HepG2 (cell line): ENCODE data around the gene GFPT2. TPM values are rescaled to one million over a fixed set of nuclear protein-coding genes. Genes with fewer than 3 reads are reported as not detected.

Experiments used
- EEA1 ChIP-seq: sonication (generic); formaldehyde crosslinking; IDR thresholded peaks from 2 replicates; pipeline ENCODE4 v1.5.1; 2020; ENCODE audit warnings: mild to moderate bottlenecking, missing genetic modification reagents, borderline replicate concordance
- IRF1 ChIP-seq: sonication (generic); formaldehyde crosslinking; IDR thresholded peaks from 2 replicates; pipeline ENCODE4 v1.4.0; 2020; ENCODE audit warnings: low read depth, mild to moderate bottlenecking, missing genetic modification reagents
- IRF9 ChIP-seq: sonication (generic); formaldehyde crosslinking; IDR thresholded peaks from 2 replicates; pipeline ENCODE4 v1.8.0; 2022; ENCODE audit warnings: missing genetic modification reagents, mild to moderate bottlenecking, borderline replicate concordance
- KLF11 ChIP-seq: IDR thresholded peaks from 2 replicates; pipeline ENCODE4 v1.6.1; 2016; ENCODE audit warnings: missing compliant biosample characterization
- MIER3 ChIP-seq: IDR thresholded peaks from 2 replicates; pipeline ENCODE4 v1.6.1; 2016; ENCODE audit warnings: missing compliant biosample characterization, borderline replicate concordance
- NR2C2 ChIP-seq: sonication (generic); formaldehyde crosslinking; IDR thresholded peaks from 2 replicates; pipeline ENCODE4 v1.4.0; 2020; ENCODE audit warnings: missing genetic modification reagents, mild to moderate bottlenecking, moderate library complexity, borderline replicate concordance
- ZBTB49 ChIP-seq: sonication (generic); formaldehyde crosslinking; IDR thresholded peaks from 2 replicates; pipeline ENCODE4 v1.4.0; 2020; ENCODE audit warnings: missing genetic modification reagents, borderline replicate concordance
- ZFP91 ChIP-seq: sonication (generic); formaldehyde crosslinking; IDR thresholded peaks from 2 replicates; pipeline ENCODE4 v1.9.0; 2022; ENCODE audit warnings: missing genetic modification reagents, mild to moderate bottlenecking, borderline replicate concordance
- ZMYM3 ChIP-seq: sonication (generic); formaldehyde crosslinking; IDR thresholded peaks from 2 replicates; pipeline ENCODE4 v1.5.1; 2020; ENCODE audit warnings: mild to moderate bottlenecking, missing genetic modification reagents
- ZNF160 ChIP-seq: sonication (generic); formaldehyde crosslinking; IDR thresholded peaks from 2 replicates; pipeline ENCODE4 v1.8.0; 2022; ENCODE audit warnings: mild to moderate bottlenecking, inconsistent platforms, missing genetic modification reagents
- ZNF18 ChIP-seq: sonication (generic); formaldehyde crosslinking; IDR thresholded peaks from 2 replicates; pipeline ENCODE4 v1.8.0; 2022; ENCODE audit warnings: mild to moderate bottlenecking, missing genetic modification reagents; ENCODE audit not compliant: insufficient replicate concordance
- ZNF230 ChIP-seq: sonication (generic); formaldehyde crosslinking; IDR thresholded peaks from 2 replicates; pipeline ENCODE4 v1.4.0; 2020; ENCODE audit warnings: mild to moderate bottlenecking, missing genetic modification reagents
- ZNF280D ChIP-seq: sonication (generic); formaldehyde crosslinking; IDR thresholded peaks from 2 replicates; pipeline ENCODE4 v1.5.1; 2020; ENCODE audit warnings: mild to moderate bottlenecking, missing genetic modification reagents
- ZNF629 ChIP-seq: sonication (generic); formaldehyde crosslinking; conservative IDR thresholded peaks from 2 replicates; pipeline ENCODE4 v1.5.0; 2020; ENCODE audit warnings: missing genetic modification reagents
- ZNF773 ChIP-seq: sonication (generic); formaldehyde crosslinking; IDR thresholded peaks from 2 replicates; pipeline ENCODE4 v1.4.0; 2020; ENCODE audit warnings: missing genetic modification reagents, borderline replicate concordance
- ZNF788 ChIP-seq: sonication (generic); formaldehyde crosslinking; IDR thresholded peaks from 2 replicates; pipeline ENCODE4 v1.5.0; 2020; ENCODE audit warnings: mild to moderate bottlenecking, missing genetic modification reagents, borderline replicate concordance
- polyA plus RNA-seq, 8 experiments: library from polyadenylated mRNA; depleted of rRNA in 3 of 8; stranded (reverse) in 7 of 8; unstranded in 1 of 8; fragments of >200 nt; fragmentation: Illumina TruSeq in 4 of 8; extraction: Trizol in 4 of 8; gene quantifications; 2 replicates each; pipeline versions ENCODE4 v1.2.1 to v1.2.3, GENCODE V29; 2011 to 2016; ENCODE audit warnings: low read depth in 4 of 8, missing spikeins in 1 of 8, mixed read lengths in 1 of 8; ENCODE audit not compliant: insufficient read depth in 1 of 8
- total RNA-seq, 5 experiments: library from RNA; depleted of rRNA; stranded (reverse); fragments of >200 nt; fragmentation: Illumina TruSeq; extraction: Trizol; gene quantifications; 2 replicates each; pipeline ENCODE4 v1.2.3, GENCODE V29; 2016; ENCODE audit warnings: low read depth in 1 of 5

The GFPT2 gene
- total and polyA plus RNA-seq, 2 of the 13 experiments (the other 11 are each of a cell fraction or from before 2014, with no cell fraction given) = 0.18 TPM

GRCh38 chr5:180353048-180353979 is at the start of gene GFPT2 (continued):
- no peak for TF ChIP-seq EEA1 (CRISPR knock-in tag)
- TF ChIP-seq ZNF773 = no peak
- no peak for TF ChIP-seq KLF11 (CRISPR knock-in tag)
- no peak for TF ChIP-seq IRF9
- peak; percentile 90 for TF ChIP-seq ZNF629
- no peak for TF ChIP-seq ZFP91 (CRISPR knock-in tag)
- TF ChIP-seq MIER3 = no peak
- TF ChIP-seq ZMYM3 (CRISPR knock-in tag) = peak; percentile 50; the same call in 1 of the 2 replicates
- TF ChIP-seq IRF1 (CRISPR knock-in tag) = no peak
- no peak for TF ChIP-seq ZBTB49 (CRISPR knock-in tag)
- no peak for TF ChIP-seq ZNF230 (CRISPR knock-in tag)
- no peak for TF ChIP-seq NR2C2 (CRISPR knock-in tag)
- no peak for TF ChIP-seq ZNF18 (CRISPR knock-in tag)
- no peak for TF ChIP-seq ZNF280D (CRISPR knock-in tag)
- TF ChIP-seq ZNF788 = no peak
- TF ChIP-seq ZNF160 = no peak
